Bronchus fibroblast of lung (primary cell): ENCODE results near the gene UBE2G2. TPM values are rescaled to one million over a fixed set of nuclear protein-coding genes. Genes with fewer than 3 reads are reported as not detected.

ENCODE experiments used
- total RNA-seq: library from RNA; depleted of rRNA; stranded (reverse); fragments of >200 nt; gene quantifications from 2 replicates; pipeline ENCODE4 v1.2.3, GENCODE V29; 2015

The UBE2G2 gene
- 32.4 and 34.8 TPM in 2 replicates for total RNA-seq

DNA sequence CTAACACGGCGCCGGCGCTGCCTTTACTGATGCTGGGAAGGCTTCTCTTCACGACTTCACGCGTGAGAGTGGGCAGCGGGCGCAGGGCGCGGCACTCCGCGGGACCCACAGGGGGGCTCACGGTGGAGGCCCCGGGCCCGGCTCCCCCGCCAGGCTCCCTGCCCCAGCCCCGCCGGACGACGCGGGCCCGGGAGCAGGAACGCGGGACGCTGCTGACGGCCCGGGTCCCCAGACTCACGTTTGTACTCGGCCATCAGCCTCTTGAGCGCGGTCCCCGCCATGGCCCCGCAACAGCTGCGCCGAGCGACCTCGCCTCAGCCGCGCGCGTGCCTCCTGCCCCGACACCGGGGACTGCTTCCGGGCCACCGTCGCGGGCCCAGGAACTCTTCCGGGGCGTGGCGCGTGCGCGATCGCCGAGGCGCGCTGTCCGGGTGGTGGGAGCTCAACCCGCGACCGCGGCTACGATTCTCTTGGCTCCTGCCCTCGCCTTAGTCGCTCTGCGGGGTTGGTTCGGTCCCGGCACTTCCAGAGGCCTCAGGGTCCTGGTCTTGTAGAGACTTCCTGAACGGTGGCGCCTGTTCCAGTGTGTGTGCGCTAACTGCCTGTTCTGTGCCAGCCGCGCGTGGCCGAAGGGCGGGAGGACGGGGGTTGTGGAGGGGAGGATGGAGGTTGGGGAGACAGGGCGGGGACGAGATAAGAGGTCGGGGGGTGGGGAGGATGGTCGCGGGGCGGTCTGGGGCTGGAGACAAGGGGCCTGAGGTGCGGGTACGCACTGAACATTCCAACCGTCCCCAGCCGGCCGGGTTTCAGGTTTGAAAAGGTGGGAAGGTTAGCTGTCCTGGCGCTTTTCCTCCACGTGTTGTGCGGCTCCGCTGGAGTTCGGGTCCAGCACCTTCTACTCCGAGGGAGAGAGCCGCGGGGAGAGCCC, at the start of gene UBE2G2:
Gene UBE2G2, minus strand, starts transcription at position 353 of the 928 bp plus-strand sequence. Its CDS starts 72 bp downstream, at position 281.

DNA sequence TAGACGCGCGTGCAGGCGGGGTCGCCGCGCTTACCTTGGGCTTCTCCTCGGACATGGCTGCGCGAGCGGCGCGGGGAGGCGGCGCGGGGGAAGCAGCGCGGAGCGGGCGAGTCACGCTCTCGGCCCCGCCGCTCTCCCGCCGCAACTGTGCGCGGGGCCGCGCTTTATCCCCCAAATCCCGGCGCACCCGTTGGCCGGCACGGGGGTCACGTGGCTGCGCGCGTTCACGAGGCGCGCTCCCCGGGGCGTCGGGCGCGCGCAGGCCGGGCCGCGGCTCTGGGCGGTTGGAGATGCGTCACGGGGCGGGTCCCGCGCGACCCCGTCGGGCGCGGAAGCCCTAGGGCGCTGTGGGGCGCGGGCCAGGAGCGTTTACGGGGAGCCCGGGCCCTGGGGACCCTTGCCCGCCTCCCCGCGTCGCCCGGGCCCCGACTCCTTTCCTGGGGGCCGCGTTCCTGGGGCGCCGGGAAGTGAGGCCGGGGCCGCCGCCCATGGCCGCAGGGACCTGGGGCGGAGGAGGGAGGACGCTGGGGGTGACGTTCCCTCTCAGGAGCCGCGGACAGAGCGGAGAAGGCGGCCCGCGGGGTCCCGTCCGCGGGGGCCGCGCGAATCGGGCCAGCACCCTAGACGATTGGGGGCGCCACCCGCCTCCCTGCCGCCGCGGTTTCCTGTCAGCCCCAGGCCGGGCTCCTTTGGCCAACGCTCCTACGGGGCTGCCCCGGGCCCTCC, 16.5 kb upstream of the UBE2G2 start, which contains the start of gene SUMO3:
Gene SUMO3, minus strand, starts transcription at position 149 of the 726 bp plus-strand sequence. Its CDS starts 94 bp downstream, at position 55.

Other genes with a start within 250 kb of the UBE2G2 start
- gene KRTAP10-3, start 243.0 kb downstream of the UBE2G2 start, total RNA-seq = not detected in 2 replicates
- gene KRTAP10-4, start 228.1 kb downstream of the UBE2G2 start, total RNA-seq = not detected in 2 replicates
- gene KRTAP10-5, start 221.2 kb downstream of the UBE2G2 start, total RNA-seq = not detected in 2 replicates
- not detected in 2 replicates for gene KRTAP10-6, start 209.3 kb downstream of the UBE2G2 start, total RNA-seq
- gene KRTAP10-7, start 201.2 kb downstream of the UBE2G2 start, total RNA-seq = not detected in 2 replicates
- gene KRTAP10-8, start 189.7 kb downstream of the UBE2G2 start, total RNA-seq = not detected in 2 replicates
- gene KRTAP10-9, start 174.7 kb downstream of the UBE2G2 start, total RNA-seq = not detected in 2 replicates
- not detected in 2 replicates for gene KRTAP10-10, start 164.5 kb downstream of the UBE2G2 start, total RNA-seq
- gene KRTAP10-11, start 155.4 kb downstream of the UBE2G2 start, total RNA-seq = not detected in 2 replicates
- not detected in 2 replicates for gene KRTAP12-4, start 147.2 kb downstream of the UBE2G2 start, total RNA-seq
- gene KRTAP12-3, start 143.9 kb downstream of the UBE2G2 start, total RNA-seq = not detected in 2 replicates
- not detected in 2 replicates for gene KRTAP12-2, start 134.9 kb downstream of the UBE2G2 start, total RNA-seq
- gene KRTAP12-1, start 119.7 kb downstream of the UBE2G2 start, total RNA-seq = not detected in 2 replicates
- not detected in 2 replicates for gene KRTAP10-12, start 104.6 kb downstream of the UBE2G2 start, total RNA-seq
- not detected in 2 replicates for gene TSPEAR, start 90.2 kb downstream of the UBE2G2 start, total RNA-seq
- gene SUMO3, start 16.2 kb upstream of the UBE2G2 start, total RNA-seq = 84.1 and 90.5 TPM in 2 replicates
- gene PTTG1IP, start 71.9 kb upstream of the UBE2G2 start, total RNA-seq = 164 and 191 TPM in 2 replicates
- gene ITGB2, start 119.1 kb upstream of the UBE2G2 start, total RNA-seq = 0.34 TPM in 1 of 2 replicates, not detected in the other
- 16.2 and 21.5 TPM in 2 replicates for gene SLX9, start 138.2 kb upstream of the UBE2G2 start, total RNA-seq